Left ventricle myocardium inferior (tissue), 1 donor: ENCODE results near the gene TMEM255A. TPM values are rescaled to one million over a fixed set of nuclear protein-coding genes. Genes with fewer than 3 reads are reported as not detected.

Experiments used
- DNase-seq: peaks from one replicate; pipeline ENCODE4 v3.0.0-alpha.2; 2020
- H3K27ac ChIP-seq: fragments of 200-600 bp; replicated peaks from 2 replicates; pipeline ENCODE4 v1.8.0; 2021
- H3K27me3 ChIP-seq: fragments of 200-600 bp; 2 replicates; pipeline ENCODE4 v1.8.0; 2021; ENCODE audit warnings: low read depth
- H3K36me3 ChIP-seq: fragments of 200-600 bp; 2 replicates; pipeline ENCODE4 v1.8.0; 2021
- H3K4me1 ChIP-seq: fragments of 200-600 bp; 2 replicates; pipeline ENCODE4 v1.8.0; 2021
- H3K4me3 ChIP-seq: fragments of 200-600 bp; 2 replicates; pipeline ENCODE4 v1.8.0; 2021; ENCODE audit warnings: mild to moderate bottlenecking, moderate library complexity
- H3K9me3 ChIP-seq: fragments of 200-600 bp; replicated peaks from 2 replicates; pipeline ENCODE4 v1.8.0; 2021
- CTCF ChIP-seq: fragments of 200-600 bp; IDR thresholded peaks from 2 replicates; pipeline ENCODE4 v1.8.0; 2021; ENCODE audit warnings: antibody characterized with exemption, mild to moderate bottlenecking, borderline replicate concordance
- intact Hi-C: fragments of 100-400 bp; cut with micrococcal nuclease; formaldehyde crosslinking; loops from one replicate; pipeline ENCODE4 v1.11.0; 2022
- total RNA-seq: library from RNA; stranded (reverse); fragmentation: NEBNext Ultra II Directional; extraction: Animal tissue kit (Norgen Biotek cat#: 25700); gene quantifications from one replicate; pipeline ENCODE4 v1.2.1, GENCODE V29; 2021
- donor health status: DM: no; HTN: yes; CAD: no; lungs with severe emphysema.

TMEM255A gene
- total RNA-seq, 1 donor from 2014 or later = 0.38 TPM

- Histone ChIP-seq H3K36me3 (no peaks in the 10 kb centered on the region), H3K4me3 (no peak overlapping the region), H3K9me3 (no peaks in the 10 kb centered on the region), H3K4me1 (no peaks in the 10 kb centered on the region), H3K27ac (no peak overlapping the region), H3K27me3 (no peaks in the 10 kb centered on the region)
- no peak for TF ChIP-seq CTCF
- intact Hi-C loops = no loop called here
- DNase-seq = no peak
Observed at GRCh38 chrX:120262859-120263708, 48.2 kb downstream of the TMEM255A start.

- TF ChIP-seq CTCF = no peak
- H3K4me1 ChIP-seq = no peaks in the 10 kb centered on the region
- DNase-seq = no peak
- no peaks in the 10 kb centered on the region for H3K9me3 ChIP-seq
- H3K4me3 ChIP-seq = no peak overlapping the region
- no peaks in the 10 kb centered on the region for H3K36me3 ChIP-seq
- no peak overlapping the region for H3K27ac ChIP-seq
- intact Hi-C loops = no loop called here
- no peaks in the 10 kb centered on the region for H3K27me3 ChIP-seq
Observed at GRCh38 chrX:120260369-120260768, 50.9 kb downstream of the TMEM255A start.

GRCh38 chrX:120253784-120254183, 57.5 kb downstream of the TMEM255A start:
- Histone ChIP-seq H3K9me3 (no peaks in the 10 kb centered on the region), H3K4me3 (no peak overlapping the region), H3K36me3 (peaks cover 16% of the 10 kb centered on the region), H3K27ac (no peak overlapping the region), H3K27me3 (no peaks in the 10 kb centered on the region), H3K4me1 (peaks cover 8% of the 10 kb centered on the region)
- no peak for TF ChIP-seq CTCF
- intact Hi-C loops = no loop called here
- no peak for DNase-seq

GRCh38 chrX:120251471-120252011, 59.7 kb downstream of the TMEM255A start:
- Histone ChIP-seq H3K36me3 (peaks cover 16% of the 10 kb centered on the region), H3K27me3 (no peaks in the 10 kb centered on the region), H3K9me3 (no peaks in the 10 kb centered on the region), H3K4me1 (peaks cover 8% of the 10 kb centered on the region), H3K27ac (peak overlapping the region; percentile 92), H3K4me3 (peak overlapping the region; percentile 81)
- intact Hi-C loops = no loop called here
- no peak for DNase-seq
- no peak for TF ChIP-seq CTCF

GRCh38 chrX:120250522-120251271, 60.6 kb downstream of the TMEM255A start, which contains the start of gene ZBTB33:
ZBTB33 (plus strand) TSS chrX:120250812; CDS start chrX:120253416, 2,604 bp downstream.
- Histone ChIP-seq H3K27me3 (no peaks in the 10 kb centered on the region), H3K4me1 (peaks cover 8% of the 10 kb centered on the region), H3K4me3 (peak within 1 kb of the TSS; percentile 81), H3K36me3 (peaks cover 16% of the 10 kb centered on the region), H3K27ac (peak within 1 kb of the TSS; percentile 92), H3K9me3 (no peaks in the 10 kb centered on the region)
- TF ChIP-seq CTCF = peak; percentile 73
- intact Hi-C loops = no loop called here
- peak; percentile 88 for DNase-seq
